GM12892 (cell line): Measurements from ENCODE around the gene IQCE.

Experiments
- POLR2A ChIP-seq: IDR thresholded peaks from 2 replicates; pipeline ENCODE4 v1.6.1; 2011; ENCODE audit warnings: low read depth, low read length, control low read depth
- POLR2AphosphoS5 ChIP-seq: IDR thresholded peaks from 2 replicates; pipeline ENCODE4 v1.6.1; 2011; ENCODE audit warnings: low read depth, low read length, control low read depth
- TAF1 ChIP-seq: IDR thresholded peaks from 2 replicates; pipeline ENCODE4 v1.6.1; 2011; ENCODE audit warnings: low read depth, mild to moderate bottlenecking, control low read depth, low read length, borderline replicate concordance

GRCh38 chr7:2528481-2529095 lies 30.2 kb upstream of the IQCE start:
- TF ChIP-seq POLR2A (no peak), POLR2AphosphoS5 (no peak), TAF1 (no peak)
